Ramos (cell line): ENCODE data around the gene IKZF1.
"Not testable (repeated sequence)": the region's sequence is repeated elsewhere in the genome, so short reads cannot be mapped to it uniquely, and the experiment has no call there.

ENCODE experiments used
- in situ Hi-C: fragments of 300-500 bp; cut with MboI; formaldehyde crosslinking; loops from one replicate; pipeline ENCODE4 v1.14.3; 2022; ENCODE audit warnings: low sequenced_read_pairs; ENCODE audit not compliant: unreplicated experiment

The IKZF1 gene

DNA sequence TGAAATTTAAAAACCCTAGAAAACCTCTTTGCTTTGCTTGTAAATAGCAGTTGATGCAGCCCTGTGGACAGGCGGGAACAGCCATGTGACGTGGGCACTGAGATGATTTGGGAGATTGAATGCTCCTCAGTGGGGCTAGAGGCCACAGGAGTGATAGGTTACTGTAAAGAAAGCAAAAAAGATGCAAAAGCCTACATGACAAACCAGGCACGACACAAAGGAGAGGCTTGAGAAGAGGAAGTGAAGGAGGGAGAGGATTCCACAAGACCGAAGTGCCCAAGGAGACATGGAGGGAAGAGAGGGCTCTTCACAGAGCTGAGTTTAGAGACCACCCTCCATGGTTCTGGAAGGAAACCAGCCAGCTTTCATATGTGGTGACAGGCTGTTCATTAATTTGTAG is 25.7 kb downstream of the IKZF1 start:
- in situ Hi-C loops: no loop called here

DNA sequence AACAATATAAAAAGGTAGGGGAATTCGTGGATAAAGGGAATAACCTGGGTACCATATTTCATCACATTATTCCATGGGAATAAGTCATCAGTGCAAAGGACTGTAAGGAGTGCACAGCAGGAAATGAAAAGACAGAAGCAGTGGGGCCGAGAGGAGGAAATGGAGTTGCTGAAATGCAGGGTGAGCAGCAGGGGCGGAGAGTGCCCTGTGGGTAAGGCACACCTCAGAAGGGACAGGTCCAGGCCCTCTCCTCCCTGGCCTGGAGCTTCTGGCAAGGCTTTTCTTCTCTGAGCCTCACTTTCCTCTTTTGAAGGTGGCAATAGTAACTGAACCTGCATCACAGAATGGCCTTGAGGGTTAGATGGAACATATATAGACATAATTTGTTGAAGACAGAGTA is 26.2 kb downstream of the IKZF1 start:
- in situ Hi-C loops: no loop called here

DNA sequence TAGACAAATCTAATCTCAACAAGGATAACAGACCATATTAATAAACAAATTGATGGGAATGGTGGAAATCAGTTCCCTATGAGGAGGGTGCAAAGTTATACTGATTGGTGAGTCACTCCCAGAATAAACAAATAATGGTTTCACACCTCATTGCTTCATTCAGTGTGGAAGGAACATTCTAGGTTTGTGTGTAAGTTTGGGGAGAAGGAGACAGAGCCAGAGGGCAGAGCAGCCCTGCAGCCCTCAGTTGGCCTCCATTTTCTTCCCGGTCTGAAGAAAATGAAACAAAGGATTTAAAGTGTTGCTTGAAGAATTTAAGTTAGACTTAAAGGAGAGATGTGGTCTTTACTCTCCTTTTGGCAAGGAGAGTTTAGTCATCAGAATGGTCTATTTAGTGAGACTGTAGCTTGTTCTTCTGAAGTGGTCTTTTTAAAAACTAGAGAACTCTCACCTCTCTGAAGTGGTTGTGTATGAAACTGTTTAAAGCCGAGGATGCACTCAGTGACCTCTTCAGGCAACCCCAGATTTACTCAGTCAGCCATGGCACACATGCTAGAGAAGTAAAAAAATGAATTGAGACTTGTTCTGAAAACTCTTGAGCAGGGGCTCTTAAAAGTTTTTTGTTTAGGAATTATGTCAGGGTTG is 27.2 kb downstream of the IKZF1 start:
- in situ Hi-C loops: no loop called here

DNA sequence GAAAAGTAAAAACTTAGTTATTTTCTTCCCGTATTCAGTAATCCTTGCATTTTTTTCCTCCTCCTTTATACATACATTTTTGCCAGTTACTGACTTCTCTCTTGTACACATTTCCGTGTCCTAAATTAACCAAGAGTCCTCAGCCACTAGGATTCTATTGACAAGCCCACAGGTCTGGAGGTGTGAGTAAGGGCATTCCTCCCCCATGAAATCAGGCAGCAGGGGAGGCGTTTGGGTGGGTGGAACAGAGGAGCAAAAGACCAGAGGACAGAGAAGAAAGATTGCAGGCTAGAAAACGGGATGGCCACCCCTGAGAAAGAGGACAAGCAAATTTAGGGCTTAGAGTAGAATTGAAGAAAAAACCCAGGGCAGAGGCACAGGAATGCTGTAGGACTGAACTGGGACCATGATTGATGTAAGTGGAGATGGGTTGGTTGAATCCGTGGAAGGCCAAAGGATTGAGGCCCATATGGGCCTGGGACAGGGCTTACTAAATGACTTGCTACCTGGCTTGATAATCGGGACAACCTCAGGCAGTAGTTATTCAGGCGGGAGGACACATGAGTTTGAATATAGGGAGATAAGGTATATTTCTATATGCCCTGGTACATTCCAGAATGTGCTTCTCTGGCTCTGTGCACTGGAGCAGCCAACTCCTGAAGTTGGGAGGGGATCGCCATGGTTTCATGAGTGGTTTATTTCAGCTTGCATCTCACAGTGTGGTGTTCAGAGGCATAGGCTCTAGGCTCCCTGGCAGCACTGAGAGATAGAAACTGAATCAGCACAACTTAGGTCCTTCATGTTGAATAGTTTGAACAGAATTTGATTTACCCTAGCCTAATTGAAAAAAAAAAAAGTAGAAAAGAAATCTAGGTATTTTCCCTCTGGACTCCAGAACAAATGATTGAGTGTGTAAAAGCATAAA is 28.0 kb downstream of the IKZF1 start:
- in situ Hi-C loops: no loop called here

DNA sequence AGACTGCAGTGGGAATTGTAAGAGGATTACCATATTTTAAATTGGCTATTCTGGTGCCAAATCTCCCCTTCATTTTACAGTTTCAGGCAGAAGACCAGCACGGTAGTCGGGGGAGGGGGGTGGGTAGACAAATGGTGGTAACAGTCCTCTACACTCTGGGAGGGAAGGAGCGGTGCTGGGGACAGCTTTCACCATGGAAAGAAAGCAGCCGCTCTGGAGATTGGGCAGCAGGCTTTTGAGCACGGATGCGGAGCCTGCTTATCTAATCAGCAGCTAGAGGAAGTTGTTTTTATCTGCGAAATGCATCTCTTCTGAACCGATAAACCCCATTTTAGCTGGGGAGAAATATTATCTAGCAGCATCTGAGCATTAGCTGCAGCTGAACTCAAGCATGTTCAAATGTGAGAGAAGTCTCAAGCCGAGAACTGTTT is 28.7 kb downstream of the IKZF1 start:
- in situ Hi-C loops: no loop called here

DNA sequence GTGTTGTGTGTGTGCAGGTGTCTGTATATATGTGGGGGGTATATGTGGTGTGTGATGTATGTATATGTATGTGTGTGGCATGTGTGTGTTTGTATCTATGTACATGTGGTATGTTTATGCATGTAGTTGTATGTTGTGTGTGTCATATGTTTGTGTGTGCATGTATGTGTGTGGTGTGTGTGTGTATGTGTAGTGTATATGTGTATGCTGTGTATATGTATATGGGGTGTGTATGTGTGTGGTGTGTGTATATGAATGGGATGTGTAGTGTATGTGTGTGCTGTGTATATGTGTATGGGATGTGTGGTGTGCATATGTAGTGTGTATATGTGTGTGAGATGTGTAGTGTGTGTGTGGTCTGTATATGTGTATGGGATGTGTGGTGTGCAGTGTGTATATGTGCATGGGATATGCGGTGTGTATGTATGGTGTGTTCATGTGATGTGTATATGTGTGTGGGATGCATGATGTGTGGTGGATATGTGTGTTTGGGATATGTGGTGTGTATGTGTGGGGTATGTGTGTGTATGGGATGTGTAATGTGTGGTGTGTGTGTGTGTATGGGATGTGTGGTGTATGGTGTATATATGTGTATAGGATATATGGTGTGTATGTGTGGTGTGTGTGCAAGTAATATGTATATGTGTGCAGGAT is 30.0 kb downstream of the IKZF1 start:
- in situ Hi-C loops: no loop called here

DNA sequence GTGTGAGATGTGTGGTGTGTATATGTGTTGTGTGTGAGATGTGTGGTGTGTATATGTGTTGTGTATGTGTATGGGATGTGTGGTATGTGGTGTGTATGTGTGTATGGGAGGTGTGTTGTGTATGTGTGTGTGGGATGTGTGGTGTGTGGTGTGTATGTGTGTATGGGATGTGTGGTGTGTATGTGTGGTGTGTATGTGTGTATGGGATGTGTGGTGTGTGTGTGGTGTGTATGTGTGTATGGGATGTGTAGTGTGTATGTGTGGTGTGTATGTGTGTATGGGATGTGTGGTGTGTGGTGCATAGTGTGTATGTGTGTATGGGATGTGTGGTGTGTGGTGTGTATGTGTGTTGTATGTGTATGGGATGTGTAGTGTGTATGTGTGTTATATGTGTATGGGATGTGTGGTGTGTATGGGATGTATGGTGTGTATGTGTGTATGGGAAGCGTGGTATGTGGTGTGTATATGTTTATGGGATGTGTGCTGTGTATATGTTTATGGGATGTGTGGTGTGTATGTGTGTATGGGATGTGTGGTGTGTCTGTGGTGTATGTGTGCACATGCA is 30.8 kb downstream of the IKZF1 start:
- in situ Hi-C loops: no loop called here

DNA sequence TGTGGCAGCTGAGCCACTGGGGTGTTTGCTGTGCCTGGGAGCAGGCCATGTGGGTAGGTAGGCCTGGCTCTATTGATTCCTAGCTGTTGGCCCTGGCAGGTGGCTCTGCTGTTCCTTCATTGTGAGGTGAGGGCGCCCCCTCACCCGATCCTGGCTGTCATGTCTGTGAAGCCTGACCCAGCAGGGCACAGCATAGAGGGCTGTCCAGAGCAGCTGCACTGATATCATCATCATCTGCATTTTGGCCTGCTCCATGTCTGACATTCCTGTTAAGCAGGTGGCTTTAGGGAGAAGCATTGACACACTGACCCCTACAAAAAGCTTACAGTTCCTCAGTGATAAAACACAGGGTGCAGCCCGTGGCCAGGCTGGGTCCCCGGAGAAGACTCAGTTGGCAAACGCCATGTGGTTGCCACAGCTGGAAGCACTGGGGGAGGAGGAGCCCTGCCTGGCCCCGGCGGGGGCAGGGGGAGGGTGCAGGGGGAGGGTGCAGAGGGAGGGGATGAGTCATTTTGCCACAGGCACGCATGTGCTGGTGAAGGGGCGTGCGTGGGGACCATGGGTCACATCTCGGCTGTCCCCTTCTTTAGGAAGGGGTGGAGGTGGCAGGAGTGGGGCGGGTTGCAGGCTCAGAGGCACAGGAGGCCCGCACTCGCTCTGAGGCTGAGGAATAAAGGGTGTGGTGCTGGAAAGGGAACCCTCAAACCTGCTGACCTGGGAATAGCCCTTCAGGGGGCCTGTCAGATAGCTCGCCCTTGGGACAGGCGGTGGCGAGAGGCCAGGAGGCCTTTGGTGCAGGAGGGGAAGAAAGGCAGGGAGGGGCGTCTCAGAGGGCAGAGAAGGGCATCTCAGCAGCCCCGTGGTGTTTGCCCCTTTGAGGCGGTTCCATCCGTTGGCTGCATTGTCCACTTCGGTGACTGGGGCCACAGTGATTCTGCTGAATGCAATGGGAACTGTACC is 31.6 kb downstream of the IKZF1 start:
- in situ Hi-C loops: no loop called here

DNA sequence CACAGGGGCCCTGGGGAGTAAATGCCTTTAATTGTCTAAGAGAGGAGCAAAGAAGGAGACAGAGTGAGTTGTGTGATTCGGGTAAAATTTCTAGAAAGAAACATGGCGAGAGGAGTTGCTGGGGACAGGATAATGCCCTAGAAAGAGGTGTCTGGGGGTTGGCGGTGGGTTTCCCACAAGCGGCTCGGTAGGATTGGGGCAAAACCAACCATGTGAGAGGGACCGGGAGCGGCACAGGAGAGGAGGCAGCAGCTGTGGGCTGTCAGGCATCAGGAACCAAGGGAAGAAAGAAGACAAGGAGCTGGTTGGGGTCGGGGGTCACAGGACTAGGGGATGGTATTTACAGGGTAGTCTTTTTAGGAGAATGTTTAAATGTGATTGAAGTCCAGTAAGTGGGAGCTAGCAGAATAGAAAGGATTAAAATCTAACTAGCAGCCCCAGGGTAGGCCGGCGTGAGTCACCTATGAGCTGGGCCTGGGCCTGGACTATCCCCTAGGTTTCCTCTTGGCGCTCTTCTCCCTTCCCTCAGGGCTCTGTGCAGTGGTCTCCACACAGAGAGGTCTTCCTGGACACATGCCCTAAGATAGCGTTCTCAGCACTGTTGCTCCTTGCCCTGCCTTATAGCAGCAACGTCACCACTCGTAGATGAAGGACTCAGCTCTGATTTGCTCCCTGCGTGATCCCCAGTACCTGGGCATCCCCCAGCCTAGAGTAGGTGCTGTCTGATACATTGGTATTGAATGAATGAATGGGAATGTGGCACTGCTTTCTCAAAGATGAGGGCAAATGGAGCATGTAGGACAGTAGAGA is 32.6 kb downstream of the IKZF1 start:
- in situ Hi-C loops: no loop called here

DNA sequence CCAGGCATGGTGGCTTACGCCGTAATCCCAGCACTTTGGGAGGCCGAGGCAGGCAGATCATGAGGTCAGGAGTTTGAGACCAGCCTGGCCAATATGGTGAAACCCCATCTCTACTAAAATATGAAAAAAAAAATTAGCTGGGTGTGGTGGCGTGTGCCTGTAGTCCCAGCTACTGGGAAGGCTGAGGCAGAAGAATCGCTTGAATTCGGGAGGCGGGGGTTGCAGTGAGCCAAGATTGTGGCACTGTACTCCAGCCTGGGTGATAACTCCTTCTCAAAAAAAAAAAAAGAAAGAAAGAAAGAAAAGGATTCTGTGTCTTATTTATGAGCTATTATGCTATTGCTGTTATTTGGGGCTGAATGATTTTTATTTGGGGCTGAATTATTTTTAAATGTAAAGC is 35.0 kb downstream of the IKZF1 start:
- in situ Hi-C loops: not testable (repeated sequence)

DNA sequence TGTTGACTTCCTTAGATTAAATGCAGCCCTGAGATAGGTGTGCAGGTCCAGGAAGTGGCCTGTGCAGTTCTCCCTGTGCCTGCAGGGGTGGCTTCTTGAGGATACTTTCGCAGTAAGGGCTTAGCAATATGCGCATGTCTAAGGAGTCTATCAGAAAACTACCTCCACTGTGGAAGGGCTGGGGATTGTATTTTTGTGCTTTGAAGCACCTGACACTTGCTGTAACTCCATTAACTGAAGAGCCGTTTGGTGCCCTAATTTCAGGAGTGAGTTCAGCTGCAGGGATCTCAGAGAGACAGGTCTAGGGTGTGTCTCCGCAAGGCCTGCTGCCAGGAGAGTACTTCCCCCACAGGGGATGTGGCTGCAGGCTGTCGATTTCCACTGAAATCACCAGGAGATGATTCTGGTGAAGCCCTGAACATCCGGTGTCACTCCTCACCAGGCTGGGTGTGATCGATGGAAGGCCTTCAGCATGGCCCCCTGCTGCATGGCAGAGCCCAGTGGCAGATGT is 35.5 kb downstream of the IKZF1 start:
- in situ Hi-C loops: no loop called here

DNA sequence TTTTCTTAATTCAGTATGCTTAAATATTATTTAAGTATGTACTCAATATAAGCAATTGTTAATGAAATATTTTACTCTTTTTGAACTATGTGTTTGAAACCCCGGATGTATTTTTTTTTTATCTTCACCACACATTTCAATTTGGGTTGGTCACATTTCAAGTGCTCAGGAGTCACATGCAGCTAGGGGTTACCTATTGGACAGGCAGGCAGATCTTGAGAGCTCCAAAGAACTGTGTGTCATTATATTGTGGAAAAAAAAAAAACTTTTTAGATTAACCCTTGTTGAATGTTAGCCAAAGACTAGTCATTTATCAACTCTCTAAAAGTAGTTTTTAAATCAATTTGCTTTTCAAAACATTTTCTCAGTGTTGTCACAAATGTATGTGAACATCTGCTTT is 37.2 kb downstream of the IKZF1 start:
- in situ Hi-C loops: no loop called here

DNA sequence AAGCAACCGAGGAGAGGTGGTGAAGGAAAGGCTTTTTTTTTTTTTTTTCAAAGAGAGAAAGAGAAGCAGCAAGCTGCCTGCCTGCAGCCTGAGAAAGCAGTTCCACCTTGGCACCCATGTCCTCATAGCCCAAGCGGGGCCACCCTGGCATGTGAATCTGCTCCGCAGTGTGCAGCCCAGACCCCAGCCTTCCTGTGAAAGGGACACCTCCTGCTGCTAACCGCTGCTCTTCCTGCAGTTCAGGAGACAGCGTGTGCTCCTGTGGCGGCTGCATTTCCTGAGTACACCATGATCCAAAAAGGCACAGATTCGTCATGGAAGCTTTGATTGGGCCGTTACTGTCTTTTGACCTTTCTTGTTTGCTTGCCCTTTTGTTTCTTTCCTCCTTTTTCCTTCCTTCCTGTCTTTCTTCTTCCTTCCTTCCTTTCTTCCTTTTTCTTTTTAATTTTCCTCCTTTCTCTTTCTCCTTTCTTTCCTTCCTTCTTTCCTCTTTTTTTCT is 38.1 kb downstream of the IKZF1 start:
- in situ Hi-C loops: no loop called here

DNA sequence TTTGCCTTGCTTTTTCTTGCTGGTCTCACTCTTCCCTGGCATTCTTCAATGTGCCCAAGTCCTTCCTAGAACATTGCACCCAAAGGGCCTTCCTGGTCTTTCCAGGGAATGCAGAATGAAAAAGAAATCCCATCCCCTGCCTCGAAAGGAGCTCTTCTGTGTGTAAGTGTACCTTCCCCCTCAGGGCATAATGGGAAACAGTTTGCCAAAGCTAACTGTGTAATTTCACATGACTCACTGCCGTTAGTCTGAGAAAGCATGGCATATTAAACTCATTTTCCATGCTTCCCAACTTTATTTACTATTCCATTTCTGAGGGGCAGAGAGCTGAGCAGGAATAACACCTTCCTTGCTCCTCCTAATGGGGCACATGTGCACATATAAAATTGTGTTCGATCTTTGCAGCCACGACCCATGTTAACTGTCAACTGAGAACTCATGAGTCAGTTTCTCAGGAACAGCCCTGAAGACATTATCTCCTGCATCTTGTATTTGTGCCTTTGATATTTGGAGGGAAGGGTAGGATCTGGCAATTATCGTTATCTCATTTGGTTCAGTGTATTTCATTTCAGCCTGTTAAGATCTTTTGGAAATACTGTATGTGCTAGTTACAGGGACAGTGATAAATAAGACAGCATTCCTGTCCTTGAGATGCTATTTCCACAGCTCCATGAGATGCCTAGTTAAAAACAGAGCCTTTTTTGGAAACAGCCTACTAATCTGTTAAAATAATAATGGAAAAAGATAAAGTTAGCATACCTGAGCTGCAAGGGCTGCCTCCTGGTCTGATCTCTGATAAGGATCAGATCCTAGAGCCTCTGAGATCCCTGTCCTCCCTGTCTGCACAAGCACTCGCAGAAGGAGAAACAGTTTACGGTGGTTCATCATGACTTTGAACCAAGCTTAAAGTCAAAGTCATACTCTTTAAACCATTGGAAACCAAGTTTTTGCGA is 42.3 kb downstream of the IKZF1 start:
- in situ Hi-C loops: no loop called here

DNA sequence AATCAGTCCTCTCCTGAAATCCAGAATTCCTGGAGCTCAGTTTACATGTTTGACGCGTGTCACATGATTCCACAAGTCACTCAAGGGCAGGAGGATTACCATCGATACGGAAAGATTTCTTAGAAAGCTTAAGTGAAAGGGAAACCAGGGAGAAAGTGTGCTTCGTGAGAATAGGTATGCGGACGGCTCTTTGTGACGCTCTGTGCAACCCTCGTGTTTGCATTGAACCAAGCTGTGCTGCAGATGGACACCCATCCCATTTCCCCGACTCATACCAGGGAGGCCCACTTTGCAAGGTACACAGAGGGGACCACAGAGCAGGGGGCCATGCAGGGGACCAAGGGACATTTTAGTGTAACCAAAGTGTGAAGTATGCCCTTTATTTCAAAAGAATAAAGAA is 43.2 kb downstream of the IKZF1 start:
- in situ Hi-C loops: no loop called here

DNA sequence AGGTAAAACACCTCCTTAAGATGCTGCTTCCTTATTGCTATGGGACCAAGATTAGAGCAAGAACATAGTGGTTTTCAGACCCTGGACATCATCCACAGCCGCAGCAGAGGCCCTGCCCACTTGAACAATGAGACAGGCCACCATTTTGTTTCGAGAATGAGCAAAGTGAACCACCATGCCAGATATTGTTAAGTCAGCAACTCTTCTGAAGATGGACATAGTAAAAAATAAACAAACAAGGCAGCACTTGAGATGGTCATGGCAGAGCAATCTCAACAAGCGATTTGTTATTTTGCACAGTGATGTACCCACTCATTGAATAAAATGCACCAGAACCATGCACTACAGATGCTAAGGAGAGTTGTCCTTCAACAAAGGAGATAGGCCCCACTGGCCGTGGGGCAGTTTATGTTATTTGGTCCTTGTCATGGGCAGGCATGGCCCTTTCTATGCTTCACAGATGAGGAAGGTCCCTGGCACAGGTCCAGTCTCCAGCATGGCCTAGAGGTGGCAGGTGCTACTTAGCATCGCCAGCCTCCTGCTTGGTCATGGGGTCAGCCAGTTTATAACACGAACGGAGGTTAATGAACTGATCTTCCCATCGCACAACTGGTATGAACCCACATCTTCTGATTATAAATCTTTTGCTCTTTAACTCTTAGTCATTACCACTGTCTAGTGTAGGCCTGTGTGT is 44.1 kb downstream of the IKZF1 start:
- in situ Hi-C loops: no loop called here

DNA sequence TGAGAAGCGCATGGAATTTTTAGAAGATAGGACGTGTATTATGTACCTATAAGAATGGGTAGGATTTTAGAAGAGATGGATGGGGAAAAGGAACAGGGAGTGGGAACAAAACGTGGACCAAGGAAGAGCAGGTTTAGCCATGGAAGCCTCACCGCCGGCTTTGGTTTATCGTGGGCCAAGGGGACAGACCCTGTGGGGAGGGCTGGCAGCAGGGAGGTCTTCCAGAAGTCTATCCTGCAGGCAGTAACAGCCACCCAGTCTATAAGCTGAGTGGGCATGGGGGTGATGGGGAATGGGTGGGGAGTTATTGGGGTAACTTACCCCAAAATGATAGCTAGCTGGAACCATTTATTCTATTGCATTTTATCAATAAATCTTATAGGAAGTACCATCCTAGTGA is 44.9 kb downstream of the IKZF1 start:
- in situ Hi-C loops: no loop called here
